ENCODE measurements around the gene HDLBP.

The HDLBP gene

GRCh38 chr2:241260911-241261310 is 54.6 kb downstream of the HDLBP start:
- H3K9me3 ChIP-seq (ENCODE audit: control insufficient read depth, low read length), result no peaks in the 10 kb centered on the region
- TF ChIP-seq CTCF (IDR thresholded peaks at IDR 0.05), result no peak
- H3K9ac ChIP-seq, result no peak overlapping the region
- H3K79me2 ChIP-seq, result peaks cover 18% of the 10 kb centered on the region
- no peaks in the 10 kb centered on the region for H3K36me3 ChIP-seq (ENCODE audit: control insufficient read depth, insufficient read depth, low read length)
- no peak overlapping the region for H3K4me2 ChIP-seq (ENCODE audit: low read length)
- no peak overlapping the region for H3K4me3 ChIP-seq (ENCODE audit: low read depth, low read length)
- no peaks in the 10 kb centered on the region for H3K4me1 ChIP-seq
- no peaks in the 10 kb centered on the region for H3K27me3 ChIP-seq (ENCODE audit: control insufficient read depth, insufficient read depth, low read length)
- H2AFZ ChIP-seq, result no peak overlapping the region
- H3K27ac ChIP-seq, result no peak overlapping the region

- Histone ChIP-seq H3K27me3 (ENCODE audit: control insufficient read depth, insufficient read depth, low read length) (no peaks in the 10 kb centered on the region), H2AFZ (no peak overlapping the region)
Measured at GRCh38 chr2:241258505-241259280, 56.8 kb downstream of the HDLBP start.

GRCh38 chr2:241257419-241258032 is 57.9 kb downstream of the HDLBP start:
- Histone ChIP-seq H3K36me3 (ENCODE audit: control insufficient read depth, insufficient read depth, low read length) (no peaks in the 10 kb centered on the region), H3K9me3 (ENCODE audit: control insufficient read depth, low read length) (no peaks in the 10 kb centered on the region), H3K27ac (no peak overlapping the region), H3K79me2 (peaks cover 15% of the 10 kb centered on the region), H3K4me2 (ENCODE audit: low read length) (no peak overlapping the region), H3K4me3 (ENCODE audit: low read depth, low read length) (no peak overlapping the region), H3K9ac (no peak overlapping the region), H3K27me3 (ENCODE audit: control insufficient read depth, insufficient read depth, low read length) (no peaks in the 10 kb centered on the region), H2AFZ (no peak overlapping the region), H3K4me1 (no peaks in the 10 kb centered on the region)
- peak; percentile 15 for TF ChIP-seq CTCF (IDR thresholded peaks at IDR 0.05)

More at GRCh38 chr2:241258505-241259280, 56.8 kb downstream of the HDLBP start:
- no peak overlapping the region for H3K9ac ChIP-seq
- H3K36me3 ChIP-seq (ENCODE audit: control insufficient read depth, insufficient read depth, low read length), result no peaks in the 10 kb centered on the region
- no peak for TF ChIP-seq CTCF (IDR thresholded peaks at IDR 0.05)
- H3K27ac ChIP-seq, result no peak overlapping the region
- H3K9me3 ChIP-seq (ENCODE audit: control insufficient read depth, low read length), result no peaks in the 10 kb centered on the region
- peaks cover 14% of the 10 kb centered on the region for H3K79me2 ChIP-seq
- no peak overlapping the region for H3K4me2 ChIP-seq (ENCODE audit: low read length)
- H3K4me3 ChIP-seq (ENCODE audit: low read depth, low read length), result no peak overlapping the region
- no peaks in the 10 kb centered on the region for H3K4me1 ChIP-seq

- Histone ChIP-seq H3K9ac (no peak overlapping the region), H3K27ac (no peak overlapping the region), H2AFZ (no peak overlapping the region), H3K9me3 (ENCODE audit: control insufficient read depth, low read length) (no peaks in the 10 kb centered on the region), H3K4me1 (no peaks in the 10 kb centered on the region), H3K27me3 (ENCODE audit: control insufficient read depth, insufficient read depth, low read length) (no peaks in the 10 kb centered on the region), H3K4me2 (ENCODE audit: low read length) (no peak overlapping the region), H3K36me3 (ENCODE audit: control insufficient read depth, insufficient read depth, low read length) (no peaks in the 10 kb centered on the region), H3K4me3 (ENCODE audit: low read depth, low read length) (no peak overlapping the region), H3K79me2 (peaks cover 18% of the 10 kb centered on the region)
- TF ChIP-seq CTCF (IDR thresholded peaks at IDR 0.05), result no peak
Measured at GRCh38 chr2:241256168-241256545, 59.3 kb downstream of the HDLBP start.

Data from parathyroid adenoma (tissue), 2 donors.